Stimulated activated naive CD4-positive, alpha-beta T cell treated with Interleukin-2 at 50 U/mL for 16 hours (primary cell): Measurements from ENCODE around the gene GPR158.

Experiments
- DNase-seq: peaks from one replicate; lab custom pipeline; 2025; lab: John Stamatoyannopoulos, UW

Gene GPR158

DNA sequence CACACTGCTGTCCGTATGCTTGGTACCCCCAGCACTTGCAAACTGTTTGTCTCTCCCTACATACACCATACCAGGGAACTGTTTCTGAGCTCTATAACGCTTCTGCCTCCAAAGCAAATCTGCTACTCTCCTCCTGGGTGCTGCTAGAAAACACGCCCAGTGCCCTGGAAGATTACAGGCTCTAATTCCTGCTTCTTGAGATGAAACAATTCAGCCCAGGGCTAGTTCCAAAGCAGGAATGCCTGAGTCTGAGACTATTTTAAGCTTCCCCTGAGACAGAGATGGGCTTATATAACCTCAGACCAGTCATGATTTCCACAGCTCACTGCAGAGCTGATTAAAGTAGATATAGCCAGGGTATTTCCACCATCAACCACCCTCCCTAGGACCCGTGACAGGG, 327.1 kb downstream of the GPR158 start:
- no peak for DNase-seq

DNA sequence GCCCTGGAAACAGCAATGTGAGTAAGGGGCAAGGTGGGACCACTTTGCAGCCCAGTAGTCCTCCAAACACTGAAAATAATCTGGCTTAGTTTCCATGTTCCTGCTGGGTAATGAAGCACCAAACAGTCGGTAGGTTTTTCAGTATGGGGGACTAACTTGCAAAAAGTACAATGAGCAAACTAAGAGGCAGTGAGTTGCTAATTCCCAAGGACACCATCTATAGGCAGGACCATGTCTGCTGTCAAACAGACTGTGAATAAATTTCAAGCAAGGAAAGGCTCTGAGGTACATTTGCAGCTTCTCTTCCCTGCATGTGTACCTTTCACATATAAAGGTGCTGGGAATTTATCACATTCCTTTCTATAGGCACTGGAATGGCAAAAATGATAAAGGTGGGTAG, 327.7 kb downstream of the GPR158 start:
- DNase-seq = no peak

DNA sequence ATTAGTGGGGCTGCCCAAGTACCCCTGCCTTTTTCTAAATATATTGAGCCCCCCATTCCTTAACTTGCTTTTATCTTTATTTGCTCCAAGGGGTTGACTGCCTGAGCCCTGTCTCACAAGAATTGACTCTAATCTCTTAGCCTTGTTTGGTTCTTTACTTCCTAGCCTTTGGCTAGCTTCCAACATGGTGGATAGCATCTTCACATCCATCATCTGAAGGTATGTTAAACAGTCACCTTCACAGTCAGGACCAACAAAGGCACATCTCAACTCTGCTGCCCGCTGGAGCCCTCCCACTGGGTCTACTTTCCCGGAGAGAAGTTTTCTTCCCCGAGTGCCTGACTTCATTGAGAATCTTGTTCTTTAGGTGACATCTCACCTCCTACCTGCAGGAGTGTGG, 329.5 kb downstream of the GPR158 start:
- DNase-seq = no peak

DNA sequence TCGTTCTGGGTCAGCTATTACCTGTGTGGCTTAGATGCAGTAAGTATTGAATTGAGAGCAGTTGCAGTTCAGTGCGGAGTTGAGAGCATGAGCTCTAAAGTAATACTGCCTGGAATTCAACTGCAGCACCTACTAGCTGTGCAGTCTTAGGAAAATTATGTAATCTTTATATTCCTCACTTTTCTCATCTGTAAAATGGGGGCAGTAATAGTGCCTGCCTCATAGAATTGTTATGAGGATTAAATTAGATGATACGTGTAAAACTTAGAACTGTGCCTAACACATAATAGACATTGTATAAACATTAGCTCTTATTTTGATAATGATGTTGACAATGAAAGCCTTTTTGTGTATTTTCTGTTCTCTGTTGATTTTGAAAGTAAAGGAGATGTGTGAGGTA, 330.0 kb downstream of the GPR158 start:
- no peak for DNase-seq

DNA sequence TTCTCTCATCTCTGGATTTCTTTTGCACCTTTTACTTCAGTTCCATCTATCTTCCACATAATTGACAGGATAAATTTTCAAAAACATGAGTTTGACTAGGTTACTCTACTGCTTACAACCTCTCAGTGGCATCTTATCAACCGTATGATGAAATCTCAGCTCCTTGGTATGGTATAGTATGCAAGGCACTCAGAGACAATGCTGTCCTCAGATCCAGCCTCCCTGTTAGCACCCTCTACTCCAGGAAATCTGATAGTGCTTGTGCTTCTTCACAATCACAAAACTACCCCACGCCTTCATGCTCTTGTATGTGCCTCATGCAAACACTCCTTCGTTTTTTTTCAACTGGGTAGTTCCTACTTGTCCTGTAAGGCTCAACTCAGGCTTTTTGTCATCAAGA, 330.7 kb downstream of the GPR158 start:
- DNase-seq = no peak

DNA sequence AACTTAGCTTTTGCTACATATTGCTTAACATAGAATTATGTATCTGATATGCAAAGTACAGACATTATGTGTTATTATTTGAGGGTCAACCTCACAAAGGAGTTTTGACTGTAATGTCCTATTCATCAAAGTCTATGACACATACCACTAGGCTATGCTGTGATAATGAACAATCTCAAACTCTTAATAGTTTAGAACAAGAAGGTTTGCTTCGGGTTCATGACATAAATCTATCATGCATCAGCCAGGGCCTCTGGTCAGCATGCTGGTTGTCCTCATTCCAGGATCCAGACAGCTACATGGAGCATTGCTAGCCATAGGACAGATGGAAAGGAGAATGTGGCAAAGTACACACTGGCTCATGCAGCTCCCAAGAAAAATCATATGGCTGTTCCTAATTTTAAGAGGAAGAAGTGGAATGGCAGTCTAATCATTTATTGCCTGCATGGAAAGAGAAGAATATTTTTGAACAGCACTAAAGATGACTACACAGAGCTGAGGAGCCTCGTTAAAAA, 332.1 kb downstream of the GPR158 start:
- no peak for DNase-seq

DNA sequence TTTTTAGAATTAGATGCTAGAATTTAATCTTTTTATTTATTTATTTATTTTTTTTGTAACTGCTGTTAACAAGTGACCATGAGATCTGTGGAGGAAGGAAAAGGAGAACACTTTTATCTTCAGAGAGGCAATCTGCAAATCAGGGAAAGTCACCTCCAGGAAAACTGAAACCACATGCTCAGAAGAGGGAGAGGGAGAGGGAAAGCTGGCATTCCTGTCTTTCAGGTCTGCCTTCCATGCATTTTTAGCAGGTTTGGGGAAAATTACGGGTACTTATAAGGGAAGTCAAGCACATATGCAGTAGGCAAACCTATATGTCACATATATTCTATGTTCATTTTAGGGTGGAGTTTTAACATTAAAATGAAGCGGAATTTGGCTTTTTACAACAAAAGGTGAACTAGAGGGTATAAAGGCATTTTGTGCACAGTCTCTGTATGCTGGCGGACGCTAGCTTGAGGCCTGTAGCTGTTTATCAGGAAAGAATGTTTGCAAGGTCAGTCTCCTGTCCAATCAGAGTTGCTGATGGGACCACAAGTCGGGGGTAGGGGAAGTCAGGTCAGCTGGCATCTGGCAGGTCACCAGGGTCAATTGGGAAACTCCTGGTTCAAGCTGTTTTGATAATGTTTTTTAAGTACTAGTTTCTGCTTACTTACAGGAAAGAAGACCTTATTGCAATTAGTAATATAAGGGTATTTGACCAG, 333.5 kb downstream of the GPR158 start:
- DNase-seq = no peak

DNA sequence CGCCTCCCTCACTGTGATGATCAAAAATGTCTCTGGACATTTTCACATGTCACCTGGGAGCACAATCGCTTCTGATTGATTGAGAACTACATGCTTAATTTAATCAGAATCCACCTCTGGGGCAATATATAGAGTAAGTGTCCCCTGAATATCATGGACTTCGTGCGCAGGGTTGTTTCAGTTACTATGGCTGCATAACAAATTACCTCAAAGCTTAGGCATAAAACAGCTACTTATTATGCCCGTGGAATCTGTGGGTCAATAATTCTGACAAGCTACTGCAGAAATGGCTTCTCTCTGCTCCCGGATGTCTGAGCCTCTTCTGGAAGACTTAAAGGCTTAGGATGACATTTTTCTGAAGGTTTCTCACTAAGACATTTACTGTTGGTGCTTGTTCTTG, 334.4 kb downstream of the GPR158 start:
- no peak for DNase-seq

DNA sequence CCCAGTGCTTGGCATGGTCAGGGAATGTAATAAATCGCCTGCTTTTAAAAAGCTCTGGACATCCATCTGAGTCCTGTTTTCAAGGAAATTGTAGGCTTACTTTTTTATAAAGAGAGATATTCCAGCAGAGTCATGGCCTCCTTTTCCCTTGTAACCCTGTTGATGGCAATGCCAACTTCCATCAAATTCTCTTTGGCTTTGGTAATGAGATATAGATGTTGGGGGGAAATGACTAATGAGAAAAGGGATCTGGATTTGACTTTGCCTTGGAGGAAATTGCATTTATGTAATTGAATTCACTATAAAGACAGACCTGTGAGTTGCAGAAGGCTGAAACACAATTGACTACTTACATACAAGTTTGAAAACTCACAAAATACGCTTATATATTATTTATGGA, 347.5 kb downstream of the GPR158 start:
- DNase-seq = no peak

DNA sequence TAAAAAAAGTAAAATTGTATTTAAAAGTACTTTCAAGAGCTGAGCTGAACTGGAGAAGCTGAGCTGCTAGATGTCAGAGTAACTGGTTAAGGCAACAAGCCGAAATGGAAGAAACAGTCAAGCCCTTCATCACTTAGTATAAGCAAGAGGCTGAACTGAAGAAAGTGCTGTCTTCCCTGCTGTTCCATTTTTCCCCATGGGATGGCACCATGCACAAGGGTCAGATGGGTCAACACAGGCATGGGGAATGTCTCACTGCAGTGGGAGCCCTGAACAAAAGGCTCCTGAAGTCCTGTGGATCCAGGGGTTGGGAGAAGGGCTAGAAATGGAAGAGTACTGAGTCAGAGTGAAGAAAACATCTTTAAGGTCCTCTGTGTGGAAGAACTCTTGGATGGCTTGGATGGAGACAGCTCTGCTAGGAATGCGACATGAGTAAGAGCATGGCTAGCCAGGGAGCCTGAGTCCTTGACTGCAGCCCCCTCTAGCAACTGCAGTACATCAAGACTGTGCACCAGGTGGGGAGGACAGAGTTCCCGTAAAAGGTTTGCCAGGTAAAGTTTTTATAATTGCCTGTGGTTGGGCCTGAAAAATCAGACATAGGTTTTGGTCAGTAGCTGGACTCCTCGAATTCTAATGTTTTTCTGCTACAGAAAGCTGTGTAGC, 348.3 kb downstream of the GPR158 start:
- DNase-seq = no peak

DNA sequence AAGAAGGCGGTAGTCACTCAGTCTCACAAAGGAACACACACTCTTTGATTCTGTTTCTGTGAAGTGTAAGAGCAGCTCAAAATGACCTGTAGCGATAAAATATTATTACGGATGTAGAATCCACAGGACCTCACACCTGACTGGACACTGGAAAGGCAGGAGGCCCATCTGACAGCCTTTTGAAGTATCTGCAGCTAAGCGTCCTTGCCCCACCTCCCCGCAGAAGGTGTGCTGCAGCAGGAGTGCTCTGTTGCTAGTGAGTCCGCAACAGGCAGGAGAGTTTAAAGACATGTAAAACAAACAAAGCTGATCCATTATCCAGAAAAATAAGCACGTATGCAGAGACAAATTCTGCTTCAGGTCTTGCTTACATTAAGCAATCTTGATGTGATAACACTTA, 355.5 kb downstream of the GPR158 start:
- DNase-seq = no peak

DNA sequence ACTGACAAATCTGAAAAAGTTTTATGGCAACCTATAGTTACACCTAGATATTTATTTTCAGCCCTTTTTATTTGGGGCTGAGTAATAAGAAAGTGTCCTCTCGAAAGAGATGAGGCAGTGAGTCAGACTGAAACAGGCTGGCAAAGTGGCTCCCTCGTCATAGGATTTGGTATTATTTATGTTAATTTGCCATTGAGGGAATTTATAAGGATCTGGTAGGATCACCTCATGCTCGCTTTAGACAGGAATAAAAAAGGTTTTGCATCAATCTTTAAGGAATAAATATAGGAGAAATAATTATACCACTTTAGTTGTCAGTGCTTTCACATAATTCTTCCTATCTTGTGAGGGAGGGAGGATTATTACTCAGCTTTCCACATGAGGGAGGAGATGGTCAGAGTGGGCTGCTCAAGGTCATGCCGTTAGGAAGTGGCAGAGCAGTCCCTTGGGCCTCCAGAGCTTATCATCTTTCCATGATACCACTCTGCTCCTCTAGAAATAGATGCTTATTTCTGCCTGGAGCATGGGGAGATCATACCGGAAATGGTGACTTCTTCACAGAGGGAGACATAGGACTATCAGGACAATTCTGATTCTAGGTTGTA, 356.8 kb downstream of the GPR158 start:
- DNase-seq = no peak

DNA sequence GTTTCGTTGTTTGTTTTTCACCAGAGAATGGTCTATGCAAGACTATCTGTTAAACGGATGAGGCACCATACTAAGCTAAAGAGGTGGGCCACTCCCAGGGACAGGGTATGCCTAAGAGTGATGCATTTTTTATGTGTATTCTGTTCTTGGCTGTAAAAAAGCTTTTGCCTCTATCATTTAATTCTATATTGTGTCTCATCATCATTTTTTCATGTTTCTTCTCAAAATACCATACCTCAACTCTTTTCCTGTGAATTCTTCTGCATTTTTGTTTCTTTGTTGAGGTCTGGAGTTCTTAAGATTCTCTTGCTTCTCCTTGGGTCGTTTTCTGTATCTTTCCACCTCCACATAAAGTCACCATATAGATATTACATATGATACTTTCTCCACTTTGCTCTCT, 357.4 kb downstream of the GPR158 start:
- no peak for DNase-seq

DNA sequence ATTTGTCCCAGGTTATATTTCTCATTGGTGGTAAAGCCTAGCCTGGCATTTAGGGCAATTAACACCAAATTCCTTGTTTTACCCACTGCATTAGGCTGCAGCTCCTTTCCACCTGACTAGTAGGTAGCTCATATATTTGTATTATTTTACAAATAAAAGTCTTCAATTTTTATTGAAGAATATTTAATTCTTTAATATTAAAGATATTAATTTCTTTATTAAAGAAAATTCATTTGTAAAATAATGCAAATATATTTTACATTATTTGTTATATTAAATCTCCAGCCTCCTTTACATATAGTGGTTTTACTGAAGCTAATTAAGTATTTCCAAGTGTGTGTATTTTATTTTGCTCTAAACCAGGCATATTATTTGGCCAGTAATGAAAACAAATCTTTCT, 361.2 kb downstream of the GPR158 start:
- DNase-seq = no peak

DNA sequence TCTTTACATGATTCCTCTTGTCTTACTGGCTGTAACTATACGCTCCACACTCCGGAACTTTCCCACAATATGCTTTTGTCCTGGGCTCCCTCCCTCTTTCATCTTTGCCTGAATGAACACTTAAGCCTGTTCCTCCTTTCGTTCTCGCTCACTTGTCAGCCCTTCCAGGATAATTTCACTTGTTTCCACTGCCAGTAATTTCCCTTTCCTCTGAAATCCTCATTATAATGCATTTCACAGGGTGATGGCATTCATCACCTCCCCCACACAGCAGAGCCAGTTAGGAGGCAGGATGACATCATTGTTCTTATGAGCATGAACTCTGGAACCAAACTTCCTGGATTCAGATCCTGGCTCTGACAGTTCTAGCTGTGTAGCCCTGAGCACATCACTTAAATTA, 372.6 kb downstream of the GPR158 start:
- no peak for DNase-seq

DNA sequence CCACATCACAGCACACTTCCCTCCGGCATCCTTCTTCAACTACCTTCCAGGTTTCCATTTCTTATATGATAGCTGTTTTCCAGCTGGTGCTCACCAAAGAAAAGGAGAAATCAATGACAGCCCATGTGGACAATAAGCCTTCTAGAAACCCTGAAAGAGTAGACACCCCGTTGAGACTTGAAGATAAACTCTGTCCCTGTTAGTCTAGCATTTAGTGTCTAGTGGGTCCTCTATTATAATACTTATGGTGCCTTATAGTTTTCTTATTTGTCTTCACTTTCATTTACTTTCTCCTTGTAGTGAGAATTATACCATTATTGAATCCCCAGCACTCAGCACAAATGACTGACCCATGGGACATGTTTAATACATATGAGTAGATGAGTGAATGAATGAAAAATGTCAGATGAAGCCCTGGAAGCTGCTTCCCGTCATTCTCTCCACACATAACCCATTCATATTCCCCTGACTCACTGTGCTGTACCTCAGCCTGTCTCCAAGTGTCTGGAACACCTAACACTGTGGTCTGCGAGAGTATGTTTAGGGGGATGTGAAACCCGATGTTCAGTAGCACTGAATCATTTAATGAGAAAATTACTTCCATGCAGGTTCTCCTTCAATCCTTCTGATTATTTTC, 377.6 kb downstream of the GPR158 start:
- no peak for DNase-seq

DNA sequence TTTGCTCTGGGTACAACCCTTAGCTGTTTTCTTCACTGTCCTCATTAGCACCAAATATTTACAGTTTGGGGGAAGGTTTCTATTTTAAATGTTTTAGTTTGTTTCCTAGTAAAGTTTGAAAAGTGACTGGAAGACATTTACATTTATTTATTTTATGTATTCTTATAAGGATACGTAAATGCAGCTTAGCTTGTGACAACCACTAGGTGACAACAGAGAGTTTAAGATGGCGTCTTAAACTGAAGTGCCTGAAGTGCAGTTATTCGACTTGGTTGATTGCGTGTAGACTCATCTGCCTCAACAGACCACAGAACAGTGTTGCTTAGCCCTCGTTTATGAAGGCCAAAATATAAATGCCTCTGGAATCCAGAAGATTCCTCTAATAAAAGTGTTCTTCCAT, 381.1 kb downstream of the GPR158 start:
- no peak for DNase-seq

DNA sequence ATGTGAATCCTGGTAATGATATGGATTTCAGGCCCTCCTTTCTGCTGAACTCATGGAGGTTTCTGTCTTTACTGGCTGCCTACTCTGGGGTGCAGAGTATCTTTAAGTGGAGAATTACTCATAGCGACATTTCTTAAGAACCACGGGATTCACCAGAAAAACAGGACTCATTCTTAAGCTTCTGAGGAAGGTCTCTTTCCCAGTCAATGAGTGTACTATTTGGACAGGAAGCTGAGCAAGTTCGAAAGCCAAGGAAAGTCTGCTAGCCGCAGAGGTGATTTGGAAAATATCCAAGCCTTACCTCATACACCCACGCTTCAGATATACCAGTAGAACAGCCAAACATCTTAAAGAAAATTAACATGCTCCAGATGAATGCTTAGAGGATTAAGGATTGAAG, 381.7 kb downstream of the GPR158 start:
- DNase-seq = no peak

DNA sequence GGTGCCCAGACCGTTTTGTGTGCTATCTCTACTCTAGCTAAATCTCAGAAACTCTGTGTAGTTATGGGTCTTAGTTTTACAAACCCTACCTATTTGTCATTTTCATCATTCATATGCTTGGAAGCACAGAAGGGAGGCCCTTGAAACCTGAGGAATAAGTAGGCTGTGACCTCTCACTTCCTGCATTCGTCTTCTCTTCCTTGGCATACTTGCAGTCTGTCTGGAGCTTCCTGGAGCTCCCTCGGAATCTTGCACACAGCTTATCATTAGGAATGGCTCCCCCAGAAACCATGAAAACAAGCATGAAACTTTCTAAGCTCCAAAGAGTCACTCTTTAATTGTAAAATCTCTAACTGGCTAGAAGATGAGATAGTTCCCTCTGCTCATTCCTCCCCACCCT, 382.3 kb downstream of the GPR158 start:
- DNase-seq = no peak

DNA sequence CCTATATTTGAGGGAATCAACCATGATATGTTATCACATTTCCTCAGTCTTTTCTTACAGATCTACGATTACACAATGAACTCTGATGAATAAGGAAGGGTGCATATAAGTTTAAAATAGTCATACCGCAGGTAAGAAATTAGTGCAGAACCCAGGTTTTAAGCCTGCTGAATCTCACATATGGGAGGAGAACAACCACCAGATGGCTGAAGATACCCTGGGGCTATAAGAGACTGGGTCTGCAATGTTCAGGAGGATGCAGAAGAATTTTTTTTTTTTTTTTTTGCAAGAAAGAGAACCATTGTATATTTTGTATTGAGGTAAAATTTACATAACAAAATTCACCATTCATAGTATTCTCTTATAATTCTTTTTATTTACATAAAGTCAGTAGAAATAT, 387.0 kb downstream of the GPR158 start:
- no peak for DNase-seq

DNA sequence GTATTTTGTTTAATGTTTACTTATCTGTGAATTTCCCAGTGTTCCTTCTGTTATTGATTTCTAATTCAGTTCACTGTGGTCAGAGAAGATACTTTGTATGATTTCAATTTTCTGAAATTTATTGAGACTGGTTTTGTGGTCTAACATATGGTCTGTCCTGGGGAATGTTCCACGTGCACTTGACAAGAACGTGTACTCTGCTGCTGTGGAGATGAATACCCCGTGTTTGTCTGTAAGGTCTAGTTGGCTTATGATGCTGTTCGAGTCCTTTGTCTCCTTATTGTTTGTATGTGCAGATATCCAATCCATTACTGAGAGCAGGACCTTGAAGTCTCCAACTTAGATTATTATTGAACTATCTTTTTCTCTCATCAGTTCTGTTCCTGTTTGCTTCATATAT, 387.7 kb downstream of the GPR158 start:
- DNase-seq = no peak

DNA sequence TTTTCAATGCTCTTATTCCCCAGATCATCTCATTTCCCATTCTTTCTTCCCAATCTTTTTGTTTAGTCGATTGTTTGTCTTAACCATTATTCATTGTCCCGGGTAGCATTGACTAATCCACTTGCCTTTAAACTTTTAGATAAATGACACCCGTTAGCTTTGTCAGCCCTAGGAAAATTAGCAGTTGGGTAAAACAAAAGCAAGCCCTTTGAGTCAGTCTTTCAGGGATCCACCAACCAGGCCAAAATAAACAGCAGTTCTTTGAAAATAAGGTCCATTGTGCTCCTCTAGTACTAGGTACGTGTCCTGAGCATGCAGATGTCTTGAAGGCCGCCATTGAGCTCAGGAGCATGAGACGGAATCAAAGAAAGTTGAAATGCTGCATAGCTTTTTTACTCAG, 389.6 kb downstream of the GPR158 start:
- no peak for DNase-seq

DNA sequence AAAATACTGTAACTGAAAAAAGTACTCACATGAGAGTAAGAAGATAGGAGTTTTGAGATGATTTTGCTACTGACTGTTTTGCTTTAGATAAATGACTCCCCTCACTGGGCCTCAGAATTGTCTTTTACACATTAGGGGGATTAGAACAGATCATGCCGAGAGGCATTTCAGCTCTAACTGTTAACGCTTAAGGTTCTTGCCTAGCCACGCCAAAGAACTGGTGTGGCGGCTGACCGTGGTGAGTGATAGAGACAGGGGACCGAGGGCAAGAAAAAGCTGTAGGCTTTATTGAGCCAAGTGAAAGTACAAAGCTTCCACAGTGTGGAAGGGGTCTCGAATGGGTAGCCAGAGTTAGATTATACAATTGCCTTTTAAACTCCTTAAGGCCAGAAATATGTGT, 390.8 kb downstream of the GPR158 start:
- no peak for DNase-seq
